ENCODE results near the gene NDUFB5. TPM values are rescaled to one million over a fixed set of nuclear protein-coding genes. Genes with fewer than 3 reads are reported as not detected.

Gene NDUFB5
- polyA plus RNA-seq, 4 donors, result 202 to 248 (median 228) TPM

GRCh38 chr3:179673523-179673922 is 68.9 kb downstream of the NDUFB5 start:
- DNase-seq (ENCODE audit: low read depth in 4 of 4, low spot score in 3 of 4), result no peak

GRCh38 chr3:179676081-179676480 is 71.5 kb downstream of the NDUFB5 start:
- DNase-seq (ENCODE audit: low read depth in 4 of 4, low spot score in 3 of 4), result no peak

Other genes with a start within 250 kb of the NDUFB5 start
- 10 to 100 TPM; 25.7 to 33.9 (median 31.6) TPM for gene GNB4, start 153.3 kb upstream of the NDUFB5 start, polyA plus RNA-seq (ENCODE audit: insufficient read length in 4 of 4)
- 100 to 1,000 TPM in 3 of 4 donors, 10 to 100 TPM in 1; 97.3 to 113 (median 108) TPM for gene ACTL6A, start 41.9 kb upstream of the NDUFB5 start, polyA plus RNA-seq (ENCODE audit: insufficient read length in 4 of 4)
- gene MRPL47, start 156 bp upstream of the NDUFB5 start, polyA plus RNA-seq (ENCODE audit: insufficient read length in 4 of 4), result 10 to 100 TPM; 60.4 to 70.5 (median 65.3) TPM
- gene USP13, start 48.2 kb downstream of the NDUFB5 start, polyA plus RNA-seq (ENCODE audit: insufficient read length in 4 of 4), result 10 to 100 TPM; 12.1 to 13.9 (median 13.6) TPM